Right ventricle myocardium superior (tissue), 1 donor: ENCODE data around the gene SIPA1L3. TPM values are rescaled to one million over a fixed set of nuclear protein-coding genes. Genes with fewer than 3 reads are reported as not detected.
"Not testable (repeated sequence)": the region's sequence is repeated elsewhere in the genome, so short reads cannot be mapped to it uniquely, and the experiment has no call there.

ENCODE experiments used
- ATAC-seq: fragments of 200-7000 bp; cut with Tn5 transposase; one replicate; pipeline ENCODE4 v1.9.1; 2020; ENCODE audit warnings: mild to moderate bottlenecking; ENCODE audit not compliant: poor library complexity
- DNase-seq: peaks from one replicate; pipeline ENCODE4 v3.0.0-alpha.2; 2020
- intact Hi-C: fragments of 100-400 bp; cut with DNase I; formaldehyde crosslinking; loops from one replicate; pipeline ENCODE4 v1.11.2; 2022
- total RNA-seq: library from RNA; stranded (reverse); fragmentation: NEBNext Ultra II Directional; extraction: Animal tissue kit (Norgen Biotek cat#: 25700); gene quantifications from one replicate; pipeline ENCODE4 v1.2.1, GENCODE V29; 2021
- donor health status: DM: no; HTN: yes; CAD: no; lungs with severe emphysema.

Gene SIPA1L3
- total RNA-seq, 1 donor from 2014 or later: 8.5 TPM

DNA sequence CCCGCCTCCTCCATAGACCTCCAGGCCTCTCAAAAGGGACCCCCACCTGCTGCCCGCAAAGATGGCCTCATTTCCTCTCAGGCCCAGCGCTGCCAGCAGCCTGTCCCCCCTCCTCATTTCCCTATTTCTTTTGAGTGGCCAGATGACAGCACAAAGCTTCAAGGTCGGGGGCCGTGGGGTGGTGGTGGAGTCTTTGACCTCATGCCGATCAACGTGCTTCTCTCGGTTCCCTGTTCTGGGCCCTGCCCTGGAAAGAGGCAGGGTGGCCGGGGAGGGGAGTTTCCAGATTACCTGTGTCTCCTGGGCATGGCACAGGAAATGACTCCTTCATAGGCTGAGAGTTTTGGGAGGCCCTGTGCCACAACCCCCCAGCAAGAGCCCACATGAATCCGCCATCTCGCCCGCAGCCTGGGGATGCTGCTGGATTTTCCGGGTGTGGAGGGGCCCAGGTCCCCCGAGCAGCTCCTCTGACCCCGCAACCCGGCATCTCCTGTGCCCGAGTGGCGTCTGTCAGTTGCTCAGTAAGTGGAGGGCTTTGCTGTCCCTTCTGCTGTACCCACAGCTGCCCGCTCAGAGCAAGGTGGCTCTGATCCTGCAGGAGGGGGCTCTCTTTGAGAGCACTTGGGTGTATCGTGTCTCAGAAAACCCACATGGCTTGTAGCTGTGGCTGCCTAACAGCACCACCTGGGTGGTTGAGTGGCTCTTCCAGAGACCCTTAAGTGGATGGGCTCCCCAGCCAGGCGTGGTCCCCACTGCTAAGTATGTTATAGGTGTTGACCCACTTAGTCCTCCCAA, 139.4 kb downstream of the SIPA1L3 start:
- intact Hi-C loops: no loop called here
- DNase-seq (peak; percentile 20), ATAC-seq (no peak)

- ATAC-seq (no peak), DNase-seq (peak; percentile 9)
- intact Hi-C loops: no loop called here
Measured at GRCh38 chr19:38047049-38047438, 140.0 kb downstream of the SIPA1L3 start.

DNA sequence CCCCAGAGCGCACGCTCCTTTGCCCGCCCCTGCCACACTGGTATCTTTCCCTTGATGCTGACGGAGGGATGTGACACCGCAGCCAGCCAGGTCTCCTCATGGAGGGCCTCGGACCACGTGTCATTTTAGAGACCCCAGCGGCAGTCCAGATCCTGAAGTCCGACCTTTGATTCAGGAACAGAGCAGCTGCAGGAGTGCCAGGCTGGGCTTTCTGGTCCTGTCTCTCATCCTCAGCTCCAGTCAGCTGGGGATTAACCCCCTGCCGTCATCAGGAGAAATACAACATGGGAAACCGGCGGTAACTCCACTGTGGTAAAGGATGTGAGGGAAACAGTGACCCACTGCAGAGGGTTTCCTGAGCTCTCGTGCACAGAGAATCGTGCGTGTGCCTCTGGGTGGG, 140.6 kb downstream of the SIPA1L3 start:
- intact Hi-C loops: no loop called here
- DNase-seq (peak; percentile 14), ATAC-seq (no peak)

DNA sequence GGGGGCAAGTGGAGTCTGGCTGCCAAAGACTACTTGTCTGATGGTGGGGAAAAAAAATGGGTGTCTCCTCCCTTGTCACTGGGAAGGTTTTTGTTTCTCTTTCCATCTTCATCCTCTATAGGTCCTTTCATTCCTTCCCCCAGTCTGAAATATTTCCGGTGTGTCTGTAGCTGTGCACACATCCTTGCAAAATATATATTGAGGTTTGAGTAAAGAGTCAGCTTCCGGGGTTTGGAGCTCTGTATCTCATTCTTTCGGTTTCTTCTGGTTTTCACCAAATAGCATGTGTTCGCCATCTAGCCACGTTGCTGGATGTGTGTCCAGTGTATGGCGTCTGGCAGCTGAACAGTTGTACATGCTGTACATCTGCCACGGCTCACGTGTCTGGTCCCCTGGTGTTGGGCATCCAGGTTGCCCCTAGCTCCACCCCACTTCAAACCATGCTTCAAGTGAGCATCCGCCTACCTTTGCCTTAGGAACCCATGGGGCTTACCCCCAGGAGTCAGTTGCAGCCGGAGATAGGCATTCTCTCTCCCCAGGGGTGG, 142.2 kb downstream of the SIPA1L3 start:
- intact Hi-C loops: no loop called here
- ATAC-seq (peak; percentile 46), DNase-seq (peak; percentile 18)

GRCh38 chr19:38055010-38055409, 148.0 kb downstream of the SIPA1L3 start:
- peak; percentile 6 for DNase-seq
- intact Hi-C loops: no loop called here
- ATAC-seq: no peak

DNA sequence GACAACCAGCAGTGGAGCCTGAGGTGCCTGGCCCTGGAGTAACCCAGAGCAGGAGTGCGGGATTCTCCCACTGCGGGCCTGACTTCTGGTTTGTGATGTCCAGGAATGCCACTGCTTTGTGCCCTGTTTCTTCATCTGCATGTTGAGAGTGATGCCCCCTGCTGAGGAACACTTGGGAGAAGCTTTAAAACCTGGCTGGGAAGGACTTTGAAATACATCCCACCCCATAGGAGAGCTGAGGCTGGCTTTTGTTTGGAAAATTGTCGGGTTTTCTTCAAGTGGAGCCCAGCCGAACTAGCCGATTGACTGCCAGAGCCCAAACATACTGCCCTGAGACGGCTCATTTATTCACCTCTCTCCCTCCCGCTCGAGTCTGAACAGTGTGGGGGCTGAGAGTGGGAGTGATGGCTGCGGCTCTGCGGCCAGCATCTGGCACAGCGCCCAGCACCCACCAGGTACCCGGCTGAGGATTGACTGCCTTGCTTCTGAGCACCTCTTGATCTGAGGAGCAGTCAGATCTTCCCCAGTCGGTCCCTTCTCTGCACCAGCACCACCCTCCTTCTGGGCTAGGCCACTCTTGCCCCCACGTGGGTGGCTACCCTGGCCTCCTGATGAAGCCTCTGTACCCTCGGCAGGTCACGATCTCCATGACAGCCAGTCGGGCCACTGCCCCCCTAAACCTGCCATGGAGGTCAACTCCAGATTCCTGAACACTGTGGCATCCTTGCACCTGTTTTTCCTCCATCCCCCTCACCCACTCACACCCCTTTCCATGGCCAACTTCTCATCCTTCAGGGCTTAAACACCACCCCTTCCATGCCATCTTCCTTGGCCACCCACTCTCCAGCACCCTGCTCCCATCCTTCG, 148.9 kb downstream of the SIPA1L3 start:
- peak; percentile 11 for DNase-seq
- no peak for ATAC-seq
- intact Hi-C loops: no loop called here

GRCh38 chr19:38056646-38057045, 149.6 kb downstream of the SIPA1L3 start:
- intact Hi-C loops: no loop called here
- DNase-seq: peak; percentile 17
- ATAC-seq: no peak

DNA sequence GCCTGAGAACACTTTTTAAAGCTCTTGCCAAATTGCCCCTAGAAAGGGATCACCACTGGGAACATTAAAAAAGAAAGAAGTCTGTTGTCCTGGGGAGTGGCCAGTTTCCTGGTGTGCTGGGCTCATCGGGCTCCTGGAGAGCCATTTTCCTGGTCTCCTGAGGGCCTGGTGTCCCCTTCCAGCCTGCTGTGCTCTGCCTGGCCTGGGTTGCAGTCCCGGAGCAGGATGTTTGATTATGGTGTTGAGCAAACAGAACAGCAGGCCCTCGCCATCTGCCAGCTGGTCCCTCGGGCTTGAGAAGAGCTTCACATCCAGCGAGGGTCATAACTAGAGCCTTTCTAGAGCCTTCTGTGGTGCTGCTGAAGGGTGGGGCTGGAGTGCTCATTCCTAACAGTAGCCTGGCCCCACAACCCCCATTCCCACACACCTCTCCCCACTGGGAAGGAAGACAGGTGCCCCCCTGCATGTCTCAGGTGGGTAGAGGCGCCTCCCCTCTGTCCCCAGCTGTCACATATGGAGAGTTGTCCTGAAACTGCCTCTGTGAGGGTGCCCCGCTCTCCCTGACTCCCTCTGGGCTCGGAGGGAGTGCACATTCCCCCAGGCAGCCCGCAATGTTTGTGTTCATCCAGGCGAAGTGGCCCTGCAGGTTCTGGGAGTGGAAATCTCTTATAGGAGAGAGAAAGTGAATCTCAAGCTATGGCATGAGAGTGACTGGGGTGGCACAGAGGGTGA, 151.1 kb downstream of the SIPA1L3 start:
- no peak for ATAC-seq
- intact Hi-C loops: no loop called here

GRCh38 chr19:38059897-38060296, 152.9 kb downstream of the SIPA1L3 start:
- intact Hi-C loops: no loop called here
- DNase-seq (no peak), ATAC-seq (no peak)

More for the DNA sequence above, 151.1 kb downstream of the SIPA1L3 start:
- DNase-seq: no peak

DNA sequence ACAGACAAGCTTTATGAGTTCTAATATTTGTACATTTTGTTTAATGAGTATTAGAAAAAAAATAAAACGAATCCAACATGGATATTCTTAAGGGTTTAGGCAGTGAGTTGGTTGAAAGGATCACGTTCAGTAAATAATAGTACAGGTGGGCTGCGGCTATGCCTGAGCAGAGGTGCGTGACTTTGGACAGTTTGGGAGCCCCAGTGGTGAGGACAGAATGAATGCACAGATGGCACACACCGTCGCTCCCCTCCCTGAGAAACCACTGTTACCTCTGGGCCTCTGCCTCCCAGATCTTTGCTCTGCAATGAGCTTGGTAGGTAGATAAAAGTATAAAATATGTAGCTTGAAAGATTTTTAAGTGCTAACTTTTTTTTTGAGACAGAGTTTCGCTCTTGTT, 153.3 kb downstream of the SIPA1L3 start:
- DNase-seq (no peak), ATAC-seq (no peak)
- intact Hi-C loops: no loop called here

DNA sequence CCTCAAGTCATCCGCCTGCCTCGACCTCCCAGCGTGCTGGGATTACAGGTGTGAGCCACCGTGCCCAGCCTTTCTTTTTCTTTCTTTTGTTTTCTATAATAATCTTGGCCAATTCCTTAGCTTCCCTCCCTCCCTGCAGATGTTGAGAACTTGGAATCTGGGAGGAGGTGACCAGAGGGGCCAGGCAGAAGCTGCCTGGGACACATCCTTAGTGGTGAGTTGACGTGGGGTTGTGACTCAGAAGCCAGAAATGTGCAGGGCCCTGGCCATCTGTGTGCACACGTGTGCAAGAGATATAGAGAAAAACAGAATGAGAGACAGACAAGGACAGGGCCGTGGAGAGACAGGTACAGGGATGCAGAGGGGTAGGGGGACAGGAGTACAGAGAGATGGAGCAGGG, 154.3 kb downstream of the SIPA1L3 start:
- ATAC-seq (no peak), DNase-seq (no peak)
- intact Hi-C loops: no loop called here

DNA sequence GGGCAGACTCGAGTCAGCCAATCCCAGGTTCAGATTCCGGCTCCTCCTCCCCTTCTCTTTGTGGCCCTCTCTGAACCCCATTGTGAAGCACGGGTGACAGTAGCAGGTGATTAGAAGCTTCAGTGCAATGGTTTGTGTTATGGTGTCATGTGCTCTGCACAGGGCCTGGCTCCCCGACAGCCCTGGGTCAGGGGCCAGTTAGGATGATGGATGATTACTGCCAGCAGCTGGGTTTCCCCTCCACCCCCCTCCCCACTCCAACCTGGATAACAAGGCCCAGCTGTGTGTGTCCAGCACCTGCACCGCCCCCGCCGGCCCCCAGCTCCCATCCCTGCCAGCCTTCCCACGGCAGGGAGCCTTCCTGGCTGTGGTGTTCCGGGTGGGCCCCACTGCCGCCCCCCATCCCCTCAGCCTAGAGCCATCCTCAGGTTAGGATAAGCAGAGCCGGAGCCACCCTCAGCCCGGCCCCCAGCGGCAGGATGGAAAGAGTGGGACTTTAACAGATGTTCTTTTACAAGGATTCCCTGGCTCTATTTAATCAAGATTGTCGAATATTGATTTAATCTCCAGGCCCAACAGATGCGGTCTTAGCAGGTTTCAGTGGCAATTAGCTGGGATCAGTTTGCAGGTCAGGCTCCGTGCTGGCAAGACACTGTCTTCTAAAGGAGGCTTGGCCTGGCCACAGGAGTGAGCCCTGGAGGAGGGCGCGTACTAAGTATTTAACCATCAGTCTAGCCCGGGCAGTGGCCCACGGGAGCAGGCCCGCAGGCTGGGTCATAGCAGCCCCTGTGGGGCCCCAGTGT, 156.2 kb downstream of the SIPA1L3 start:
- no peak for ATAC-seq
- intact Hi-C loops: no loop called here

GRCh38 chr19:38063928-38064327, 156.9 kb downstream of the SIPA1L3 start:
- DNase-seq (peak; percentile 3), ATAC-seq (no peak)
- intact Hi-C loops: no loop called here

More for the DNA sequence above, 156.2 kb downstream of the SIPA1L3 start:
- peak; percentile 28 for DNase-seq

GRCh38 chr19:38064661-38065425, 157.8 kb downstream of the SIPA1L3 start:
- peak; percentile 10 for DNase-seq
- no peak for ATAC-seq
- intact Hi-C loops: no loop called here

GRCh38 chr19:38065775-38066174, 158.8 kb downstream of the SIPA1L3 start:
- DNase-seq, ATAC-seq, intact Hi-C loops: not testable (repeated sequence)

DNA sequence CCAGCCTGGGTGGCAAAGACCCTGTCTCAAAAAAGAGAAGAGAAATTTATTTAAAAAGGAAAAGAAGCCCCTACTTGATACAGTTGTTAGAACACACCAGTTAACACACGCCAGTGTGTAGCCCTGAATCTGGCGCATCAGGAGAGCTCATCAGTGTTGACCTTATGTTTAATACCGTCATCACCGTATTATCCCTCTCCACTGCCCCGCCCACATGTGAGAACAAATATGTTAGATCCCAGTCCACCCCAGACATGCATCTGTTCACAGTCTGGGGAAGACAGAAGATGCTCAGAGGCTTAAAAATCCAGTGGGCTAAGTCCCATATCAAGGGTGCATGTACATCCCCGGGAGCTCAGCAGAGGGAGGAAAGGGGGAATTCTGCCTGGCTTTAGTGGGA, 161.8 kb downstream of the SIPA1L3 start:
- DNase-seq: no peak
- ATAC-seq: no peak
- intact Hi-C loops: no loop called here

GRCh38 chr19:38070573-38070972, 163.6 kb downstream of the SIPA1L3 start:
- DNase-seq (no peak), ATAC-seq (no peak)
- intact Hi-C loops: no loop called here
